Ovary (tissue), 9 donors: ENCODE data around the gene RGS3. TPM values are rescaled to one million over a fixed set of nuclear protein-coding genes. Genes with fewer than 3 reads are reported as not detected.
A peak's percentile ranks its signal among the peaks of the same experiment; 100 is the strongest.

Experiments
- DNase-seq, 5 donors: peaks; one replicate each; pipeline ENCODE4 v3.0.0-alpha.2; 2019 to 2020
- H3K27ac ChIP-seq, 2 donors: fragments of 200-600 bp; one replicate each; pipeline versions ENCODE4 v1.5.1 to v1.8.0; 2019 to 2022
- H3K27me3 ChIP-seq: fragments of 200-600 bp; one replicate; pipeline ENCODE4 v1.8.0; 2022
- H3K36me3 ChIP-seq: fragments of 200-600 bp; sonication (generic); one replicate; pipeline ENCODE4 v1.5.1; 2019
- H3K4me1 ChIP-seq: one replicate; pipeline ENCODE4 v1.8.1; 2013; ENCODE audit warnings: mild to moderate bottlenecking, moderate library complexity; ENCODE audit not compliant: insufficient read depth
- H3K4me3 ChIP-seq: fragments of 200-600 bp; sonication (generic); one replicate; pipeline ENCODE4 v1.5.1; 2017
- H3K9me3 ChIP-seq, 2 donors: fragments of 200-600 bp in 1 of 2; sonication (generic) in 1 of 2; one replicate each; pipeline versions ENCODE4 v1.5.1 to v1.8.1; 2013 to 2019; ENCODE audit warnings: mild to moderate bottlenecking in 1 of 2, moderate library complexity in 1 of 2
- EP300 ChIP-seq: sonication (generic); formaldehyde crosslinking; IDR thresholded peaks from one replicate; pipeline ENCODE4 v1.6.1; 2017; ENCODE audit warnings: antibody characterized with exemption
- POLR2A ChIP-seq: fragments of 450-650 bp; IDR thresholded peaks from one replicate; pipeline ENCODE4 v1.6.1; 2017; ENCODE audit warnings: antibody characterized with exemption, mild to moderate bottlenecking, moderate library complexity
- WGBS, 3 donors: extraction: QIAGEN DNeasy Blood & Tissue Kit in 1 of 3; methylation state at CpG; one replicate each; pipeline versions ENCODE4 v1.1.5 to v1.1.7; 2013 to 2017; 5-methylcytosine and 5-hydroxymethylcytosine counted together
- intact Hi-C, 4 donors: fragments of 100-400 bp; cut with DNase I; formaldehyde crosslinking; loops; one replicate each; pipeline versions ENCODE4 v1.11.0 to v1.15.1; 2022 to 2023
- polyA plus RNA-seq, 2 donors: library from polyadenylated mRNA; stranded (reverse); fragments of 200-250 nt in 1 of 2; fragments of 350-450 nt in 1 of 2; fragmentation: Illumina TruSeq in 1 of 2; extraction: RNeasy Lipid Tissue Mini Kit (QIAGEN cat#74804) in 1 of 2; gene quantifications; one replicate each; pipeline ENCODE4 v1.2.3, GENCODE V29; 2013 to 2014
- total RNA-seq, 7 donors: library from RNA; depleted of rRNA in 2 of 7; stranded (reverse); fragments of >200 nt in 2 of 7; fragmentation: NEBNext Ultra II Directional in 3 of 7; extraction: Animal tissue kit (Norgen Biotek cat#: 25700) in 3 of 7; gene quantifications; one replicate each; pipeline versions ENCODE4 v1.1.0 to v1.2.4, GENCODE V29; 2016 to 2023
- TF ChIP-seq, protein P1 (sequence below), 3 donors: fragments of 450-650 bp in 2 of 3; fragments of 200-600 bp in 1 of 3; IDR thresholded peaks; one replicate each; pipeline versions ENCODE4 v1.5.1 to v1.8.0; 2016 to 2022; ENCODE audit warnings: antibody characterized with exemption in 3 of 3, mild to moderate bottlenecking in 1 of 3
- donor health status: DM: no; HTN: no; CAD: no; lungs with moderate emphysema.
- donor health status: DM: no; HTN: no; CAD: no.
- donor health status: Bipolar disorder and iron deficiency.
- donor health status: DM: yes; HTN: yes; CAD: no.
- donor health status: DM: no; HTN: no; CAD: no.
- donor health status: DM: yes; HTN: yes; CAD: no.

Gene RGS3
- total and polyA plus RNA-seq, 9 donors: 6.1 to 49.3 (median 15.4) TPM

DNA sequence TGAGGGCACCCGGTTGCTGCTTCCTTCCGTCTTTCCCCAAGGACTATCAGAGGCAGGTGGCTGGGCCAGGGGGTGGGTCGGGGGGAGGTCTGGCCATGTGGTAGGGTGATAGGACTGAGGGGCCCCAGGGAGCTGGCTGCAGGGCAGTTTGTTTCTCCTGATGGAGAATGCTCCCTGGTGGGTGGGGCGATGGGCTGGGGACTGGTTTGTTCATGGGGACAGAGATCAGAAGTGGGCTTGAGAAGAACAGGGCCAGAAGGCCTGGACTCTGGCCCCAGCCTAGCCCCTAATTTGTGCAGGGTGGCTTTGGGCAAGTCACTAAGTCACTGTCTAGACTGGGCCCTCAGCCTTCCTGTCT, 117.4 kb downstream of the RGS3 start:
- Histone ChIP-seq H3K27ac (peak overlapping the region in 1 of 2 donors; percentile 50), H3K4me3 (no peak overlapping the region), H3K27me3 (no peaks in the 10 kb centered on the region), H3K9me3 (no peaks in the 10 kb centered on the region), H3K4me1 (peaks cover 10% of the 10 kb centered on the region), H3K36me3 (no peaks in the 10 kb centered on the region)
- DNase-seq: no peak
- WGBS, 3 donors: 77 to 84% (median 83%) methylated on average over 4 of the region's 4 CpGs
- intact Hi-C loops: loop anchor here in 2 of 4 donors (10.0 kb wide), 1 partner anchor 306 kb away; the partner anchor contains the start of genes CDC26 (in 2 of the 2) and PRPF4 (in 2 of the 2)
- TF ChIP-seq EP300 (no peak), POLR2A (no peak)
- TF ChIP-seq, protein P1, sequence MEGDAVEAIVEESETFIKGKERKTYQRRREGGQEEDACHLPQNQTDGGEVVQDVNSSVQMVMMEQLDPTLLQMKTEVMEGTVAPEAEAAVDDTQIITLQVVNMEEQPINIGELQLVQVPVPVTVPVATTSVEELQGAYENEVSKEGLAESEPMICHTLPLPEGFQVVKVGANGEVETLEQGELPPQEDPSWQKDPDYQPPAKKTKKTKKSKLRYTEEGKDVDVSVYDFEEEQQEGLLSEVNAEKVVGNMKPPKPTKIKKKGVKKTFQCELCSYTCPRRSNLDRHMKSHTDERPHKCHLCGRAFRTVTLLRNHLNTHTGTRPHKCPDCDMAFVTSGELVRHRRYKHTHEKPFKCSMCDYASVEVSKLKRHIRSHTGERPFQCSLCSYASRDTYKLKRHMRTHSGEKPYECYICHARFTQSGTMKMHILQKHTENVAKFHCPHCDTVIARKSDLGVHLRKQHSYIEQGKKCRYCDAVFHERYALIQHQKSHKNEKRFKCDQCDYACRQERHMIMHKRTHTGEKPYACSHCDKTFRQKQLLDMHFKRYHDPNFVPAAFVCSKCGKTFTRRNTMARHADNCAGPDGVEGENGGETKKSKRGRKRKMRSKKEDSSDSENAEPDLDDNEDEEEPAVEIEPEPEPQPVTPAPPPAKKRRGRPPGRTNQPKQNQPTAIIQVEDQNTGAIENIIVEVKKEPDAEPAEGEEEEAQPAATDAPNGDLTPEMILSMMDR (IDR thresholded peaks at IDR 0.05): no peak

DNA sequence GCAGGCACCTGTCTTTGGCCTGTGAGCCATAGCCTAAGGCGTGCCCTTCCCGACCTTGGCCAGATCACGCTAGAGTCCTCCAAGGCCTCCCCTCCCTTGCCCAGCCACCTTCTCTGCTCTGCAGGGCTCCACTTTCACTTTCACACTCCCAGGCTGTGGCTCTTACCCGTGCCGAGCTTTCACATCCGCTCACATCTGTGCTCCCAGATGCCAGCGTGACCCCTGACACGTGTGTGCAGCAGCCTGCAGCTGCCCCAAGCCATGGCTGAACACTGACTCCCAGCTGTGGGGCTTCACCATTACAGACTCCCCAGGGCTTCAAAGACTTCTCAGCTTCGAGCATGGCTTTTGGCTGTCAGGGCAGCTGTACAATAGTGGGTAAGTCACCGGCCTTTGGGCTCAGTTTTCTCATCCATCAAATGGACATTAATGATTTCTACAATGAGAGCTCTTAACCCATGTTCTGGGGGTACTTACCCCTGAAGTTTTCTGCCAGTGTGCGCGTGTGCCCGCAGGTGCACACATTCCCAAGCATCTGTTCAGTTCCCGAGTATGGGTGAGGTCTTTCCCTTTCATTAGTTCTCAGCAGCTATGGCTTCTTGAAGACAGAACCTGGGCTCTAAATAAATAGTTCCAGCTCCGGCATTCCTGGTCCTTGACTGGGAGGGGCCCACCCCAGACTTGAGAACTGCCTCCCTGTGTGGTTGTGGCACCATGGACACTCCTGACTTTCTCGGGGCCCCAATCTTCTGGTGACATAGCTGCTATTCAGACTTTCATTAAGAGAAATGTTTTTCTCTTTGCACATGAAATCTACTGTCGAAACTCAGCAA, 118.6 kb downstream of the RGS3 start:
- WGBS, 3 donors: 38 to 48% (median 39%) methylated on average over 17 of the region's 17 CpGs
- peak; percentile 74 to 86 (median 83) for DNase-seq
- intact Hi-C loops: loop anchor here in 2 of 4 donors (10.0 kb wide), 1 partner anchor 307 kb away; the partner anchor contains the start of genes CDC26 (in 2 of the 2) and PRPF4 (in 2 of the 2)
- Histone ChIP-seq H3K9me3 (no peaks in the 10 kb centered on the region), H3K4me1 (peaks cover 10% of the 10 kb centered on the region), H3K4me3 (no peak overlapping the region), H3K27ac (peak overlapping the region in 1 of 2 donors; percentile 50), H3K36me3 (no peaks in the 10 kb centered on the region), H3K27me3 (no peaks in the 10 kb centered on the region)
- TF ChIP-seq, protein P1 (IDR thresholded peaks at IDR 0.05): peak in 1 of 3 donors; percentile 41
- no peak for TF ChIP-seq EP300

DNA sequence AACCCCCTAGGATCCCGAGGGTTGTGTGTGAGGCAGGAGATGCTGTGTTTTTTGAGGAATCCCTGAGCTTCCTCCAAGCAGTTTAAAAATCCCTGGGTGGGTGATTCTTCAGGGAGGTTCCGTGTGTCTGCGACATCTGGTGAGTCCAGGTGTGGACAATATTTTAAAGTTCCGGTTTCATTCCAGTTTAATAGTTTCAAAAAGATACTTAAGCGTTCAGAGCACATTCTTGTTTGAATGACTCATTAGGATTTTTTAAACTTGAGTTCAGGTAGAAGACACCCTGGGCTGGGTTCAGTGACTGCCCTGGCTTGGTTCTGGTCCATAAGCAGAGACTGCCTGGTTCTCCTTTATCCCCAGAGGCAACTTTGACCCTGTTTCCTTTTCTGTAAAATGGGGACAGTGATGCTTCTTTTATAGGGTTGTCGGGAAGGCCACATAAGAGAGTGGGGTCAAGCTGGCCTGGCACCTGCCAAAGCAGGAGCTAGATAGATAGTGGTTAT, 119.2 kb downstream of the RGS3 start:
- TF ChIP-seq POLR2A (no peak), EP300 (no peak)
- TF ChIP-seq, protein P1 (IDR thresholded peaks at IDR 0.05): no peak
- intact Hi-C loops: loop anchor here in 2 of 4 donors (10.0 kb wide), 1 partner anchor 308 kb away; the partner anchor contains the start of genes CDC26 (in 2 of the 2) and PRPF4 (in 2 of the 2)
- Histone ChIP-seq H3K4me3 (no peak overlapping the region), H3K36me3 (no peaks in the 10 kb centered on the region), H3K9me3 (no peaks in the 10 kb centered on the region), H3K27me3 (no peaks in the 10 kb centered on the region), H3K4me1 (peaks cover 10% of the 10 kb centered on the region), H3K27ac (no peak overlapping the region)
- no peak for DNase-seq
- WGBS, 3 donors: 70 to 83% (median 73%) methylated on average over 6 of the region's 6 CpGs

DNA sequence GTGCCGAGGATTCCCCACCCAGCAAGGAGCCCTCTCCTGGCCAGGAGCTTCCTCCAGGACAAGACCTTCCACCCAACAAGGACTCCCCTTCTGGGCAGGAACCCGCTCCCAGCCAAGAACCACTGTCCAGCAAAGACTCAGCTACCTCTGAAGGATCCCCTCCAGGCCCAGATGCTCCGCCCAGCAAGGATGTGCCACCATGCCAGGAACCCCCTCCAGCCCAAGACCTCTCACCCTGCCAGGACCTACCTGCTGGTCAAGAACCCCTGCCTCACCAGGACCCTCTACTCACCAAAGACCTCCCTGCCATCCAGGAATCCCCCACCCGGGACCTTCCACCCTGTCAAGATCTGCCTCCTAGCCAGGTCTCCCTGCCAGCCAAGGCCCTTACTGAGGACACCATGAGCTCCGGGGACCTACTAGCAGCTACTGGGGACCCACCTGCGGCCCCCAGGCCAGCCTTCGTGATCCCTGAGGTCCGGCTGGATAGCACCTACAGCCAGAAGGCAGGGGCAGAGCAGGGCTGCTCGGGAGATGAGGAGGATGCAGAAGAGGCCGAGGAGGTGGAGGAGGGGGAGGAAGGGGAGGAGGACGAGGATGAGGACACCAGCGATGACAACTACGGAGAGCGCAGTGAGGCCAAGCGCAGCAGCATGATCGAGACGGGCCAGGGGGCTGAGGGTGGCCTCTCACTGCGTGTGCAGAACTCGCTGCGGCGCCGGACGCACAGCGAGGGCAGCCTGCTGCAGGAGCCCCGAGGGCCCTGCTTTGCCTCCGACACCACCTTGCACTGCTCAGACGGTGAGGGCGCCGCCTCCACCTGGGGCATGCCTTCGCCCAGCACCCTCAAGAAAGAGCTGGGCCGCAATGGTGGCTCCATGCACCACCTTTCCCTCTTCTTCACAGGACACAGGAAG, 120.2 kb downstream of the RGS3 start:
- no peaks in the 10 kb centered on the region for H3K27me3 ChIP-seq
- no peak overlapping the region for H3K4me3 ChIP-seq
- H3K27ac ChIP-seq: no peak overlapping the region
- intact Hi-C loops: loop anchor here in 2 of 4 donors (10.0 kb wide), 1 partner anchor 309 kb away; the partner anchor contains the start of genes CDC26 (in 2 of the 2) and PRPF4 (in 2 of the 2)
- no peaks in the 10 kb centered on the region for H3K36me3 ChIP-seq
- TF ChIP-seq POLR2A (no peak), EP300 (no peak)
- TF ChIP-seq, protein P1 (IDR thresholded peaks at IDR 0.05): no peak
- no peaks in the 10 kb centered on the region for H3K9me3 ChIP-seq
- peaks cover 10% of the 10 kb centered on the region for H3K4me1 ChIP-seq
- WGBS, 3 donors: 94 to 95% (median 95%) methylated on average over 31 of the region's 31 CpGs
- DNase-seq: no peak
